SW480 (cell line): ENCODE measurements around the gene IGIP.

Source experiments
- DNase-seq: peaks from one replicate; pipeline ENCODE4 v3.0.0-alpha.2; 2016; ENCODE audit warnings: low spot score

Gene IGIP

DNA sequence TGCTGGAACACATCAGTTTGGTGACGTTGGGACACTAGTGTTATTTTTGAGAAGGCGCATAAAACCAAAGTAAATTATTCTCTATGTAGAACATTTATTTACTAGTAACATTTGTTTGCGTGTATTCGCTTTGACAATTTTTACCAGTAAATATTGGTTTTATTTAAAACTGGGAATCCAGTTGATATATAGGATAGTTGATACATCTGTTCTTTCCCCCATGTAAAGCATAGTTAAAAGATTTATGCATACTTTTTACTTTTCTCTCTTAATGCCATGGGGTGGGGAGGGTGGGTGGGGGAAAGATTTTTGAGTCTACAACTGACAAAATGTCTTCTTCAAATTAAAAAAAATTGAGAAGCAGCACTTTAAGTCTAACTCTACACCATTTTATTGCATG is at the start of gene IGIP:
TSS of gene IGIP (plus strand) at position 301 of the 400 bp plus-strand sequence. CDS start 2,540 bp downstream, outside the sequence.
- no peak for DNase-seq

DNA sequence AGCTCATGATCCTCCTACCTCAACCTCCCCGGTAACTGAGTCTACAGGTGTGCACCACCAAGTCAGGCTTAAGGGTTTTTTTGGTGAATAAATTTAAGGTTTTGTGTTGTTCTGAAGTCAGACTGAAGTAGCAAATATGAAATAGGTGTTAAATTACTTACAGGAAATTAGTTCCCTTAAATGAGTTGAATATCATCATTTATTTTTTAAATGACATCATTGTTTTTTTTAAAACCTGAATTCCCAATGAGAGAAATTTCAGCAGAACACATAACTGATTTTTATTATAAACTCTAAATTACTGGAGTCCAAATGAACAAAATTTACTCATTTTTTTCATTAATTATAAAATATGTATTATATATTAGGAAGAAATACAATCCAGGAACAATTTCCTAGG is 49.6 kb upstream of the IGIP start:
- no peak for DNase-seq

DNA sequence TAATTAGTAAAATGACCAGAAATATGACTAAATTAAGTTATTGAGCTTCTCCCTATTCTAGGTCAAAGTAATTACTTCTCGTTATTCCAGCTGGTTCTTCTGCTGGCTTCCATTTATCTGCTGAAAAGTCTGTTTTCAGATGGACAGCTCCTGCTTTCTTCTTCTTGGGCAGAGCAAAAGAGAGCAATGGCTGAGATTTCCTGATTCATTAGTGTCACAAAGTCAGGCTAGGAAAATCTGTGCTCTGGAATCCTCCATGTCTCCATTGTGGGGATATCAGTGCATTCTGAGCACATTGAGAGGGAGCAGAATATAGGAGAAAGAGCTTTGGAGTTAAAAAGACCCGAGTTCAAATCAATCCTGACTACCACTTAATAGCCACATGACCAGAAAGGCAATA is 48.9 kb upstream of the IGIP start:
- no peak for DNase-seq

DNA sequence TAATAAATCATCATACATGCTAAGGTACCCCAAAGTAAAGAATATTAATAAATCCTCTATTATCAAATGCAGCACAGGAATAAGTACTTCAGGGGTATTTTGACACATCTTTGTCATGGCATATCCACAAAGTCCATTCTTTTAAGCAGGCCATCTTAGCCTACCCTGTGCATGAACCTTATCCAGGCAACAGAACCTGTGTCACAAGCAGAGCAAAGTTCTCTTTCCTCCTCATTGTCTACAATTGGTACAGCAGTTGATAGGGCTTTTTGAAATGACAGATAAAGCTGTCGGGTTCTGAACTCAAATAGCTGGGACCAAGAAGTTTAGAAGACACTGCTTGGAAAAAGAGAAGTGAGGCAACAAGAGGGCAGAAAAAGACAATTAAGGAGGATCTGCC is 42.6 kb upstream of the IGIP start:
- DNase-seq, result no peak

DNA sequence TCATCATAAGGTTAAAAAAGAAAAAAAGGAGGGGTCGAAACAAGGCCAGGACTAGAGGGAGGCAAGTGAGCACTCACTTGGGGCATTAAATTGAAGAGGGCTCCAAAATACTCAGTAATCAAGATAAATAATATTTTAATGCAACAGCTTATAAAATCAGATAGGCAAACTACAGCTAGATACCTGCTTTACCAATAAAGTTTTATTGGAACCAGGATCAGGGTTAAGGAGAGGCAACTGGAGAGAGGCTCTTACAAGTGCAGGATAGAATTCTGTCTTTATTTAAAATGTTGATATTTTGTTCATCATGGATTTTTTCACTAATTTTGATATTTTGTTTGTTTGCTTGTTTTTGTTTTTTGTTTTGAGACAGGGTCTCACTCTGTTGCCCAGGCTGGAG is 42.1 kb upstream of the IGIP start:
- DNase-seq, result no peak

DNA sequence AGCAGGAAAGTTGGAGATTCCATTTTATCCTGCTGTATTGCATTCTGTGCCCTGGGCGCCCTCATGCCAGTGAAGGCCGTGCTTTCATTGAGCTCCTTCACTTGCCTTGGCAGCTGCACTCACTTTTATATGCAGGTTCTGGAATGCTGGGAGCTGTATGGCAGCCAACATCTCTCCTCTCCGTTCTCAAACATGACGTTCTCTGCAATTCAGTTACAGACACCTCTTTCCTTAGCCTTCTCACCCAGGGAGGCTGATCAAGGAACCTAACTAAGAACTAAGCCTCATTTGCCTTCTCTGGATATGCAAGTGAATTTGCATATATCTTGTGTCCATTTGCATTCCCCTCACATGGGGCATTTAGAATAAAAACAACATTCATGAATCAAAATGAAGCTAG is 41.2 kb upstream of the IGIP start:
- no peak for DNase-seq

DNA sequence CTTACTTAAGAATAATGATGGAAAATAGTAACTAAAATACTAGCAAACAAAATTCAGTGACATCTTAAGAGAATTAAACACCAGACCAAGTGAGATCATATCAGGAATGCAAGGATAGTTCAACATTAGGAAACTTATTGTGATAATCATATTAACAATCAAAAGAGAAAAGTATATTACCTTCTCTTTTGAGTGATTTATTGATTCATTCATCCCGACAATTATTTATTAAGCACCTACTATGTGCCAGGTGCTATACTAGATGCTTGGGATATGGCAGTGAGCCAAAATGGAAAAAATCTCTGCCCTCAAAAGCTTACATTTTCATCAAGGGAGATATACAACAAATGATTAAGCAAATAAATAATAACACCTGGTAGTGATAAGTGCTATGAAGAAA is 35.5 kb upstream of the IGIP start:
- DNase-seq, result no peak

DNA sequence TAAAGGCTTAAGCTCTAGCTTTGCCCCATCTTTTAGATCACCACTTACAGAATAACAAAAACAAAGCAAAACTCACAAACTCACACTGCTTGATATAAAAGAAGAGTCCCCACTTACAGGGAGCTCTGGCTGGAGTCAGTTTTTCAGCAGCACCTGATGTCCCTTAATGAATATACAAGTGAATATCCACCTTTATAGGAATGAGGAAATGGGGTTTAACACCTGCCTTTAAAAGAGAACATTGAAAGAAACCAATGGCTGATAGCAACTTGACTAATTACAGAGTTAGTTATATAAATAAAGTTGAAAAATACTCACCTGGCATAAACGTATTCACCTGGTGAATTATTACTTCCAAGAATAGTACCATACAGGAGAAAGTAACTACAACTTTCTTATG is 32.6 kb upstream of the IGIP start:
- DNase-seq, result no peak

DNA sequence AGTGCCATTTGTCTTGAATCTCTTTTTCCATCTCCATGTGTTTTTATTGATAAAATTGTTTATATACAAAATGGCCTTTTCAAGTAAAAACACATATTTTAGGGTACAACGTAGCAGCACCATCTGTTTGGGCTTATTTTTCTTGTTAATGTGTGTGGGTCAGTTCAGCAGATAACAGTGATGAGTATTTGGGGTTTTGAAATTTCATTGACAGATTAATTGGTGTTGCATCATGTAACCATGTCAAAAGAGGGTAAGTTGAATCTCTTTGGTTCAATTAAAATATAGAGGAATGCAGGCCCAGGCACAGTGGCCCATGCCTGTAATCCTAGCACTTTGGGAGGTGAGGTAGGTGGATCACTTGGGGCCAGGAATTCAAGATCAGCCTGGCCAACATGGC is 31.9 kb upstream of the IGIP start:
- no peak for DNase-seq

DNA sequence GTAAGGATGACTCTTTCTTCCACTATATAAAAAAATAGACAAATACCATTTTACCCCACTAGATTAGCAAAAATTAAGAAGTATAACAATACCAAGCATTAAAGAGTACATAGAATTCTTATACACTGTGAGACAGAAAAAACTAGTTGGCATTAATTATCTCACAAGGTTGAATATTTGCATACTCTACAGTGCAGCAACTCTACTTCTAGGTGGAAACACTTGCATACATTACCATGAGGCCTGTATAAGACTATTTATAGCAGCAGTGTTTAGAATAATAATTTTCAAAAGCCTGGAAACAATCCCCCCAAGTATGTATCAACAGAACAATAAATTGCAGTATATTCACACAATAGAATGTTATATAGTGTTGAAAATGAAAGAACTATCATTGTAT is 30.8 kb upstream of the IGIP start:
- DNase-seq, result no peak

DNA sequence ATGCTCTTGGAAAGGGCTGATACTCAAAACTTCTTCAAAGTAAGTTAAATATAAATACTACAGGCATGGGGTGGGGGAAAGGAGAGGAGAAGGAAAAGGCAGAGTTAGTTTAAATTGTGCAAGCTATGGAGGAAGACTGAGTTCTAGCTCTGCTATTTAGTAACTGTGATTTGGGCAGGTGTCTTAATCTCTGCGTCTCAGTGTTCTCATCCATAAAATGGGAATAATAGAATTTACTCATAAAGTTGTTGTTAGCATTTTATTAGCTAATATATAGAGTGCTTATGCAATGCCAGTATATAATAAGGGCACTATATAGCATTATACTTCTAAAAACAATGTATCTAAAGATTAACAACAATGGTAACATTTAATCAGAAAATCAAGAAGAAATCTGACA is 24.6 kb upstream of the IGIP start:
- no peak for DNase-seq

DNA sequence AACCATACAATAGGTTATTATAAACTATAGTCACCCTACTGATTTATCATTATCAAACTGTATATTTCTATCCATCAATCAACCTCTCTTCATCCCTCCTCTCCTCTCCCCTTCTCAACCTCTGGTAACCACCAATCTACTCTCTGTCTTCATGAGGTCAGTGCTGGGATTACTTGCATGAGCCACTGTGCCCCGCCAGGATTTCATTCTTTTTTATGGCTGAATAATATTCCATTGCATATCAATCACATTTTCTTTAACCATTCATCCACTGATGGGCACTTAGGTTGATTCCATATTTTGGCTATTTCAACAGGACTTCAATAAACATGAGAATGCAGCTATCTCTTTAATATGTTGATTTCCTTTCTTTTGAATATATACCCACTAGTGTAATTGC is 22.6 kb upstream of the IGIP start:
- DNase-seq, result no peak

DNA sequence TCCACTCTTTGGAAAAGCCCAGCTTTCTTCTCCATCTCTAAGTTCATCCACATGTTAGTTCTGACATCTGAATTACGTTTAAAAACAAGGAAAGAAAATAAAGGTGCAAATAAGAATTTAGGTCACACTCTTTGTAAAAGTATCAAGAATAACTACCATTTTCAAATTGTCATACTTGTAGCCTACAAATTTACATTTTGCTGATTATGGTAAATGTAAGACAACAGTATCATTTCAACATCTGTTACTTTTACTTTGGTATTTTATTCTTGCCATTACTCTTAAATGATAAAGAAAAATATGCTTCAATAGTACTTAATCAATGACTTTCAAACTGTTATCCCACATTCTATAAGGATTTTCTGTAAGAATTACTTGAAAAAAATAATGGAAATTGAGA is 21.6 kb upstream of the IGIP start:
- DNase-seq, result no peak

DNA sequence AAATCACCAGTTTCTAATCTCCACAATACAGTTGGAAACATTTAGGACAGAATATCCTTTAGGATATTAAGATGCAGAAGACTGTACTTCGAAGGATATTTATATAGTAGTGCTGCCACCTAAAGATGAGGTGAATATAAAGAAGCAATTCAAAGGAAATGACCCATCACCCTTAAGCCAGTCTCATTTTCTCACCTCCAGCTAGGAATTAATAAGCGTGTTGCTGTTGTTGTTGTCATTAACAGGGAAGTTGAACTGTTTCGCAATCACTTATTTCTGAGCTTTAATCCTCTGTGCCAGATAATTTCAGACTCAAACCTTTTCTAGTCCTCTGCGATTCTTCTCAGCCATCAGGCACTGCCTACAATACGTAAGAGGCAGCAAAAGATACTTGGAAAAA is 19.6 kb upstream of the IGIP start:
- peak; percentile 28 for DNase-seq

DNA sequence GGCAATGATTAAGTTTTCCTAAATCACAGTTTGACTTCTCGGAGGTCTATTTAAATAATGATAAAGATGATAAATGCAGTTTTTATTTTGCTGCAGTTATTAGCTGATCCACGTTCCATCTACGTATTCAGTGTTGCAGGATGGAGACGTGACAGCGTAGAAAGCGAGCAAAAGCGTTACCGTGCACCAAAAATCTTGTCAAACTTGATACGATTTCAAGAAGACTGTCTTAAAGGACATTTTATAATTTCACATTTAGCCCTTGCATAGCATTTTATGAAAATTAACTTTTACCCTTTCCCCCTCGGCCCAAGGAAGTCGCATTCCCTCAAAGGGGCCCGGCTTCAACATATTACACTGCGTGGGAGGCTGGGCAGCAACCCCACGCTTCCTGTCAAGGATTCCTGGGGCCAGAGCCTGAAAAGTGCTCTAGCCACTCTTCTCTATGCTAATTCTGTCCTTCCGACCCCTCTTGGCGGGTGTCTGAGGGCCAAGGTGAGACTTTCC is 18.9 kb upstream of the IGIP start:
- DNase-seq, result no peak

DNA sequence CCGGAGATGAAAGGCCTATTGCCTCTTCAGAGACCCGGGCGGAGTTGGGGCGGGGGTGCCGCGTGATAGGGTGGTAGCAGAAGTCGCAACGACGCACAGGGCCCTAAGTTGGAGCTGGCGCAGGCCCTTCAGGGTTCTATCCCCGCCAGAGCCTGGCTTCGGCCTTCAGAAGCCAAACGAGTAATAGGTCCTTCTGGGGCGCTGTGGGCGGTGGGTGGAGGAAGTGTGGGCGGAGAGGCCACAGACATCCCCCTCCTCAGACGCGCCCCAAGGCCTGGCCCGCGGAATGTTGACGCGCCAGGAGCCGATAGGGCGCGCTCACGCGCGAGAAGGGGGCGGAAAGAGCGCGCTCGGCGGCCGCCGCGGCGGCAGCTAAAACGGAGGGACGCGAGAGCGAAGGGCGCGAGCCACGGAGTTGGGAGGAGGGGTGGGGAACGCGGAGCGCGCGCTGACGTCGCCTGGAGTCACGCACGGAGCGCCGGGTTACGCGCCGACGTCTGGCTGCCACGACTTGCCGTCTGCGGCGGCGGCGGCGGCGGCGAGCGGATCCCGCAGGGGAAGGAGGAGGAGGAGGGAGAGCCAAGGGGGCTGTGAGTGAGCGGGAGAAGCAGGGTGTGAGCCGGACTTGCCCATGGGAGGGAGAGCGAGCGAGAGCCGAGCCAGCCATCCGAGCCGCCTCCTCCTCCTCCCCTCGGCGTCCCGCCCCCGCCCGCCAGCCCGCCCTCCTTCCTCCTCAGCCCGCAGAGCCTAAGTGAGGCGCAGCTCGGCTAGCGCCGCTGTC is 18.2 kb upstream of the IGIP start:
- DNase-seq, result peak; percentile 96

DNA sequence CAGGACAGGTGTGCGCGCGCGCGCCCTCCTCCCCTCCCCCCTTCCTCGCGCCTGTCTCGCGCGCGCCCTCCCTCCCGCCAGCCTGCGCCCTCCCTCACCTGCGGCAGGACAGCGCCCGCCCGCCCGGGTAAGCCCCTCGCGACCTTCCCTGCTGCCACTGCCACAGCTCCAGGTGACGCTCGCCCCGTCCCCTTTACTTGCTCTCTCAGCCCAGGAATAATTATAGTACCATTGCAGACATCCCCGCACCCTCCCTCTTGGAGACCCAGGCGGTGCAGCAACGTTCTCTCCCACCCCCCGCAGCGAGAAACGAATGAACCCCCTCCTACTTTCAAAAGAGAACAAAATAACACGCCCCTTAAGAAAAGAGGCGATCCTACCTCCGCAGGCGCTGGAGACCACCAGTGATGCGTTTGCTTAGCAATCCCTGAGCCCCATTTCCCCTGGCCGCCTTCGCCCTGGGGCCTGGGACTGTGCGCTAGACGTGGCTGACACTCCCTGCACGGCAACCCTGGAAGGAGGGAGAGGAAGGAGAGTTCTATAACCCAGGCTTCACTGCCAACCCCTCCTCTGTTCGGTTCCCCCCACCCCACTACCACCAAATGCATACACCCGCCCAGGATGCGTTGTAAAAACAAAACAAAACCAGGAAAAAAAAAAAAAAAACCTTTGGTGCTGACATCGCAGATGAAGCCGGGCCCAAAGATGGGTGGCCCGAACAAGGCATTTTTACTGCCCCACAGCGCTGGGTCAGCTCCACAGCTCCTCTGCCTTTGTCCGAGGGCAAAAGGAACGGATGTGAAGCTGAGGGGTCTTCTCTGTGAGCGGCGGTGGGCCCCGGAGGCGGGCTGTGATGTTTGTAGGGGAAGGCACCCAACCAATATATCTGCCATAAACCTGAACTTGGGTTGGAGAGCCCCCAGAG is 17.4 kb upstream of the IGIP start:
- DNase-seq, result peak; percentile 43

DNA sequence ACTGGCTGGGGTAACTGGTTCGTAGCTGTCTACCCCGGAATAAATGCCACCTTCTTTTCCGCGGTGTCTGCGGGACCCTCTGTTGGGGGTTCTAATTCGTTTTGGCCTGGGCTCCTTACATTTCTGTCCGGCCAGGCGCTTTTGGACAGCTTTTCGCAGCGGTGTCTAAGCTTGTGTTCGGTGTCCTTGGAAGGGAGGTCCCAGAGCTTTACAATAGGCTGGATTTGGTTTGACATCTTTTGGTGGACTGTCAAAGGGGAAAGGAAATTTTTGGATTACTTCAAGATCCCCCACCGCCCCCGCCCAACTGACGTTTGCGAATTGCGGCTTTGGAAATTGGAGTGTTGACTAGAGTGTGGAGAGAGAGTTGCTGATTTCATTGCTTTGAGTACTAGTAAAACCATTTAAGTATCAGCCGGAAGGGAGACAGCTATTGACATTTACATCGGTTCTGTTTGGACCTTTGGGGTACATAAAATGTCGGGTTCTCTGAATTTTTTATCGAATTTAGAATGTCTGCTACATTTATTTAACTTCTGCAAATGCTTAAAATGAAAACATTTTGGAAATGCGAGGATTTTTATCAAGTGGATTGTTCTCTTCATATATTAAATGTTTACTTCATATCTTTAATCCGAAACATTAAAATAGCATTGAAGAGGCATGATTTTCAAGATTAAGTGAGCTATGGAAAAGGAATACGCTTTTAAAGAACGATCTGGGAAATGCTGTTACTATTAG is 16.5 kb upstream of the IGIP start:
- no peak for DNase-seq

DNA sequence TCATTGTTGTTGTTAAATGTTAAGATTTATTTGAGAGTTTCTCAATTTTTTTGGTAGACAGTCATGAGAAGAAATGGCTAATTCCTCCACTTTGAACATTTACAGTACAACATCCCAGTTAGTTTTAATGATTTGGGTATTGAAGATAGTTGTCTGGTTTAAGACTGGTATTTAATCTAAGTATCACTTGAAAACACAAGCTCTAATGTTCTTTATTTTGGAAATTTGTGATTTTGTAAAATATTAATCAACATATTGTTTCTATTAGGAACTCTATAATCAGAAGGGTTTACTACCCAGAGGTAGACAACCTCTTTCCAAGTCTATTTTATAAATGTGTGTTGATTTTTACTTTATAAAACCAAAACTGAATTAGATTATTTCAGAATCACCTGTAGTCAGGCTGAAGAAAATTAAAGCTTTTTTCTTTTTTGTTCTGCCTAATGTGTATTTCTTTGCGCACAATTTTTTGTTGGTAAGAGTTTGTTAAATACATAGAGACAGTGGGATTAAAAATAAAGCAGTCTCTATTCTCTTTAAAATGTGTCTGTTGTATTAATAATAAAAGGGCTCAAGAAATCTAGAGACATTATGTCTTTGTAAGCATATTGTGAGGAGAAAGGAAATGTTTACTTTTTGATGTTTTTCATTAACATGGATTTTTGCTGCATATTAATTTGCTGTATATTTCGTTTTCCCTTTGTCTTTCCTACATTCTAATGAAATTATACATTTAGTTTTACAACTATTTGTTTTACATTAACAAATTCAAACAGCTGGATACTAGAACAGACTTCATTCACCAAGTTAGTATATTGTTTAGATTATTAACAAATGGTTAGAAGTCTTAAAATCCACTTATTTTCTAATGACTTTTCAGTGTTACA is 15.7 kb upstream of the IGIP start:
- DNase-seq, result no peak

DNA sequence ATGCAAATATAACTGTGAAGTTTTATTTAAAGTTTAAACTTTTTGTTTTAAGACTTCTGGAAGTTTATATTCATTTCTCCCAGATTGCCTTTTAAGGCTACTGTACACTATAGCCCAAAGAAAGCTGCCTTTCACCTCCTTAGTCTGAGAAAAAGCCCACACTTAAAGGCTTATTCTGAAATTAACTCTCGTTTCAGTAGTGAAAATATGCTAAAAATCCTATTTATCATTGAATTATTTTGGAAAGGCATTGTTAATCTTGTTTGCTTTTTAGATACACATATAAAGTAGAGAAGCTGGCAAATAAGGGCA is 15.1 kb upstream of the IGIP start:
- DNase-seq, result no peak

DNA sequence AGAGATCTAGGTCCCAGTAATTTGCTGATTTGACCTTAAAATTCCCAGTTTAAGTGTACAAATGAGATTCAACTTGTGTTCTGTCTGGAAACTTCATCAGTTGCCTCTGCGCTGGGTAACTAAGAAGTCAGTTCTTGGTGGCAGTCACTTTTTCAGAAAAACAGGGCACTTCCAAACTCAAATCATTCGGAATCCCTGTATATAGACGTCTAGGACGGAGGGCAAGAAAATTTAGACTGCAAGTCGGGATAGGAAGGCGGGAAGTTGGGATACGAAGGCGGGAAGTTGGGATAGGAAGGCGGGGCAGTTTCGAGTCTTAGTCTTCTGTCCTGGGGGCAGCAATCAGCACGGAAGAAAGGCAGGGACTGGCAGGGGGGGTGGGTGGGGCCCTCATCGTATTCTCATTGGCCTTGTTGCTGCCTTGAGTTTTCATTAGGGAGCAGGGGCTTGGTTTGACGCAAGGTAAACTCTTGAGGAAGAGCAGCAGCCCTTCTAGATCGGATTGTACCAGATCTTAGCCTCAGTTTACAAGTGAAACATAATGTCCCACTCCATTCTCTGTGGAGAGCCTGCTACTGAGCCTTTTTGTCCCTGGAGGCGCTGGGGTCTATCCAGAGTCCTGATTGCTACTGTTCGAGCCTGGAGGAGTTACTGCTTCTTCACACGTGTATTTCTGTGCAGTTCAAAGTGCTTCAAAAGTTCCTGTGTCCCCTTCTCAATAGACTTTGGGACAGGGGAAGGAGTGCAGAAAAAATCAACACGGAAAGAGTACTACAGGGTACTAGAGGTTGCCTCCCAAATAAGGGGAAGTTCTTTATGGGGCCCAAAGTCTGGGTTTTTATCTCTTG is 14.5 kb upstream of the IGIP start:
- no peak for DNase-seq
